GM10266 (cell line): ENCODE measurements around the gene RGS1.

ENCODE experiments used
- DNase-seq: peaks from one replicate; pipeline ENCODE4 v3.0.0; 2012; ENCODE audit errors: extremely low spot score
- TF ChIP-seq, protein P1 (sequence below): IDR thresholded peaks from 2 replicates; pipeline ENCODE4 v1.5.1; 2012; ENCODE audit warnings: mild to moderate bottlenecking, low read depth; ENCODE audit not compliant: control insufficient read depth, insufficient read depth; ENCODE audit errors: missing control alignments

The RGS1 gene

GRCh38 chr1:192600275-192600674, 24.7 kb downstream of the RGS1 start:
- DNase-seq, result no peak
- TF ChIP-seq, protein P1, sequence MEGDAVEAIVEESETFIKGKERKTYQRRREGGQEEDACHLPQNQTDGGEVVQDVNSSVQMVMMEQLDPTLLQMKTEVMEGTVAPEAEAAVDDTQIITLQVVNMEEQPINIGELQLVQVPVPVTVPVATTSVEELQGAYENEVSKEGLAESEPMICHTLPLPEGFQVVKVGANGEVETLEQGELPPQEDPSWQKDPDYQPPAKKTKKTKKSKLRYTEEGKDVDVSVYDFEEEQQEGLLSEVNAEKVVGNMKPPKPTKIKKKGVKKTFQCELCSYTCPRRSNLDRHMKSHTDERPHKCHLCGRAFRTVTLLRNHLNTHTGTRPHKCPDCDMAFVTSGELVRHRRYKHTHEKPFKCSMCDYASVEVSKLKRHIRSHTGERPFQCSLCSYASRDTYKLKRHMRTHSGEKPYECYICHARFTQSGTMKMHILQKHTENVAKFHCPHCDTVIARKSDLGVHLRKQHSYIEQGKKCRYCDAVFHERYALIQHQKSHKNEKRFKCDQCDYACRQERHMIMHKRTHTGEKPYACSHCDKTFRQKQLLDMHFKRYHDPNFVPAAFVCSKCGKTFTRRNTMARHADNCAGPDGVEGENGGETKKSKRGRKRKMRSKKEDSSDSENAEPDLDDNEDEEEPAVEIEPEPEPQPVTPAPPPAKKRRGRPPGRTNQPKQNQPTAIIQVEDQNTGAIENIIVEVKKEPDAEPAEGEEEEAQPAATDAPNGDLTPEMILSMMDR, result no peak

GRCh38 chr1:192601143-192601542, 25.6 kb downstream of the RGS1 start:
- TF ChIP-seq, protein P1, result no peak
- no peak for DNase-seq

GRCh38 chr1:192601567-192601966, 26.0 kb downstream of the RGS1 start:
- DNase-seq, result no peak
- TF ChIP-seq, protein P1, result no peak

DNA sequence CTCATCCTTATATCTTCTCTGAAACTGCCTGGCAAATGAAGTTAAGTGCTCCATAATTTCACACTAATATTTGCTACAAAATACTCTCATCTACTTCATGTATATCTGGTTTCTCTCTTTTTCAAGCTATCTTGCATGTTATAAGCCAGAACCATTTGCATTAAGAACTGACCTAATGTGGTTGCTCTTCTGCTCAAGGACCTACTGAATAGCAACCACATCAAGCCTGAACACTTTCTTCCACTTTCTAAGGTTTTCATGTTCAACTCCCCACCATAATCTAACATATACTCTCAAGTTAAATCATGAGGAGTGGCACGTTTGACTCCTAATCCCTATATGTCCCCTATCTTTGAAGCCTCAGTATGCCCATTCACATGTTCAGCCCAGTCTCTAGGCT, 27.2 kb downstream of the RGS1 start:
- no peak for DNase-seq
- TF ChIP-seq, protein P1, result no peak

- DNase-seq, result no peak
- TF ChIP-seq, protein P1, result no peak
These were observed 27.7 kb downstream of the RGS1 start for GRCh38 chr1:192603218-192603787.

DNA sequence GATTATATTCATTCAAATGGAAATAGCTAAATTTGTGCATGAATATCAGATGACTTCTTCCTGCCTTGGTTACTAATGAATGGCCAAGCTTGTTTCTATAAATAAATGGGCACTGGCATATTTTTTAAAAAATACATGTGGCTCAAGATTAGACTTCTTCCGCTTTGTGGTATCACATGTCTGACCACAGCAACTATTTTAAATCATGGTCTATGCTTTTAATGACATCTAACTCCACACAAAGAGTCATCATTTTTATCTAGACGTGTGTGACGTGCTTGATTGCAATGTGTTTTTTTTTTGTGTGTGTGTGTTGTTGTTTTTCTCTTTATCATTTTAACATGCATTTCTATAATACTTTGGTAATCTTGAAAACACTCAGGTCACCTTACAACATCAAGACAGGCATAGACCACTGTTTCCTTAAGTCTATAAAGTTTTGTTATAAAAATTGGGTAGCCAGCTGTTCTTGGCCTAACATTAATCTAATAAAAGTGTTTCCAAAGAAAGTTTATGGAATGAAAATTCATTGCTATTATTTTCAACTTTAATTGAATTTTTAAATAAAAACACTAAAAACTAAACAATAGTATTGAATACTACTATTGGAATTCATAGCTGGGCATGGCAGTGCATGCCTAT, 29.5 kb downstream of the RGS1 start:
- TF ChIP-seq, protein P1, result no peak
- DNase-seq, result no peak

DNA sequence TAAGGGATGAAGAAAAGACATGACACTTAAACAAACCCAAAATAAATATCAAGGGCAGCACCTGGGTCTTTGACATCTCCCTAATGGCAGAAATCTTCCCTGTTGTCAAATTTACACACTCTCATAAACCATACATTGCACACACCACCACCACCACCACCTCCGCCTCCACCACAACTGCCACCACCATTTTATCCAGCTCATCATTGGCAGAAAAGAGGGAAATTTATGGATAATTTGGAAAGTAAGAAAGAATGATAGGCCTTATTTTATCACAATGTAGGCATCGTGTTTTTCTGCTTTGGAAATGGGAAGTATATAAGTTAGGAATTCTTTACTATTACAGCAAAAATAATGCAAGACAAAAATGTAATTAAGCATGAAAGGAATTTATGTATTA, 33.1 kb downstream of the RGS1 start:
- TF ChIP-seq, protein P1, result no peak
- DNase-seq, result no peak
